HL-60 (cell line): Measurements from ENCODE around the gene NUP62.

ENCODE experiments used
- POLR2AphosphoS5 ChIP-seq: IDR thresholded peaks from 2 replicates; pipeline ENCODE4 v1.6.1; 2012; ENCODE audit warnings: low read depth
- TF ChIP-seq, protein P1 (sequence below): IDR thresholded peaks from one replicate; pipeline ENCODE4 v1.5.1; 2011; ENCODE audit warnings: low read length, control low read depth, inconsistent platforms; ENCODE audit not compliant: insufficient read depth
- TF ChIP-seq, protein P2 (sequence below): IDR thresholded peaks from 2 replicates; pipeline ENCODE4 v1.6.1; 2012; ENCODE audit warnings: low read depth; ENCODE audit not compliant: insufficient replicate concordance

DNA sequence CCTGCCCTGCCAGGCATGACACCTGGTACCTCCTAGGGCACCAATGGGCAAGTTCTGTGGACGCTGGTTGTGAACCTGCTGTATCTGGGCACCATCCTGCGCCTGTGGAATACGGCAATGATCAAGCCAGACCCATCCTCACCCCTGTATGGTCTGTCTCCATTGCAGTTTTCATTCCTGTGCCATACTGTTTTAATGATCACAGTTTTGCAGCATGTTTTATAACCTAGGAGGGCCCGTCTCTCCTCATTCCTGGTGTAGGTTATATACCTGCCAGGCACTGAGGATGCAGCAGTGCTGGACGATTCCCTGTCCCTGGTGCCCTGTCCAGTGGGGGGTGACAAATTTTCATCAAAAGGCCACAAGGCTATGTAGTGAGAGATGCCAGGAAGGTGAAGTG is 46.2 kb downstream of the NUP62 start:
- TF ChIP-seq, protein P1, sequence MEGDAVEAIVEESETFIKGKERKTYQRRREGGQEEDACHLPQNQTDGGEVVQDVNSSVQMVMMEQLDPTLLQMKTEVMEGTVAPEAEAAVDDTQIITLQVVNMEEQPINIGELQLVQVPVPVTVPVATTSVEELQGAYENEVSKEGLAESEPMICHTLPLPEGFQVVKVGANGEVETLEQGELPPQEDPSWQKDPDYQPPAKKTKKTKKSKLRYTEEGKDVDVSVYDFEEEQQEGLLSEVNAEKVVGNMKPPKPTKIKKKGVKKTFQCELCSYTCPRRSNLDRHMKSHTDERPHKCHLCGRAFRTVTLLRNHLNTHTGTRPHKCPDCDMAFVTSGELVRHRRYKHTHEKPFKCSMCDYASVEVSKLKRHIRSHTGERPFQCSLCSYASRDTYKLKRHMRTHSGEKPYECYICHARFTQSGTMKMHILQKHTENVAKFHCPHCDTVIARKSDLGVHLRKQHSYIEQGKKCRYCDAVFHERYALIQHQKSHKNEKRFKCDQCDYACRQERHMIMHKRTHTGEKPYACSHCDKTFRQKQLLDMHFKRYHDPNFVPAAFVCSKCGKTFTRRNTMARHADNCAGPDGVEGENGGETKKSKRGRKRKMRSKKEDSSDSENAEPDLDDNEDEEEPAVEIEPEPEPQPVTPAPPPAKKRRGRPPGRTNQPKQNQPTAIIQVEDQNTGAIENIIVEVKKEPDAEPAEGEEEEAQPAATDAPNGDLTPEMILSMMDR, result no peak
- TF ChIP-seq, protein P2, sequence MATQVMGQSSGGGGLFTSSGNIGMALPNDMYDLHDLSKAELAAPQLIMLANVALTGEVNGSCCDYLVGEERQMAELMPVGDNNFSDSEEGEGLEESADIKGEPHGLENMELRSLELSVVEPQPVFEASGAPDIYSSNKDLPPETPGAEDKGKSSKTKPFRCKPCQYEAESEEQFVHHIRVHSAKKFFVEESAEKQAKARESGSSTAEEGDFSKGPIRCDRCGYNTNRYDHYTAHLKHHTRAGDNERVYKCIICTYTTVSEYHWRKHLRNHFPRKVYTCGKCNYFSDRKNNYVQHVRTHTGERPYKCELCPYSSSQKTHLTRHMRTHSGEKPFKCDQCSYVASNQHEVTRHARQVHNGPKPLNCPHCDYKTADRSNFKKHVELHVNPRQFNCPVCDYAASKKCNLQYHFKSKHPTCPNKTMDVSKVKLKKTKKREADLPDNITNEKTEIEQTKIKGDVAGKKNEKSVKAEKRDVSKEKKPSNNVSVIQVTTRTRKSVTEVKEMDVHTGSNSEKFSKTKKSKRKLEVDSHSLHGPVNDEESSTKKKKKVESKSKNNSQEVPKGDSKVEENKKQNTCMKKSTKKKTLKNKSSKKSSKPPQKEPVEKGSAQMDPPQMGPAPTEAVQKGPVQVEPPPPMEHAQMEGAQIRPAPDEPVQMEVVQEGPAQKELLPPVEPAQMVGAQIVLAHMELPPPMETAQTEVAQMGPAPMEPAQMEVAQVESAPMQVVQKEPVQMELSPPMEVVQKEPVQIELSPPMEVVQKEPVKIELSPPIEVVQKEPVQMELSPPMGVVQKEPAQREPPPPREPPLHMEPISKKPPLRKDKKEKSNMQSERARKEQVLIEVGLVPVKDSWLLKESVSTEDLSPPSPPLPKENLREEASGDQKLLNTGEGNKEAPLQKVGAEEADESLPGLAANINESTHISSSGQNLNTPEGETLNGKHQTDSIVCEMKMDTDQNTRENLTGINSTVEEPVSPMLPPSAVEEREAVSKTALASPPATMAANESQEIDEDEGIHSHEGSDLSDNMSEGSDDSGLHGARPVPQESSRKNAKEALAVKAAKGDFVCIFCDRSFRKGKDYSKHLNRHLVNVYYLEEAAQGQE, result no peak
- TF ChIP-seq POLR2AphosphoS5, result no peak
